ENCODE measurements around the gene OLFM2.

GRCh38 chr19:9968820-9969687 is 32.7 kb upstream of the OLFM2 start:
- TF ChIP-seq POLR2AphosphoS2 (conservative IDR thresholded peaks at IDR 0.05; ENCODE audit: low read length) (no peak), CTCF (IDR thresholded peaks at IDR 0.05) (no peak)
